ENCODE results near the gene SEMA5B. TPM values are rescaled to one million over a fixed set of nuclear protein-coding genes. Genes with fewer than 3 reads are reported as not detected.

SEMA5B gene
- total RNA-seq, 3 donors from 2014 or later, result 0.15 to 0.33 (median 0.32) TPM

DNA sequence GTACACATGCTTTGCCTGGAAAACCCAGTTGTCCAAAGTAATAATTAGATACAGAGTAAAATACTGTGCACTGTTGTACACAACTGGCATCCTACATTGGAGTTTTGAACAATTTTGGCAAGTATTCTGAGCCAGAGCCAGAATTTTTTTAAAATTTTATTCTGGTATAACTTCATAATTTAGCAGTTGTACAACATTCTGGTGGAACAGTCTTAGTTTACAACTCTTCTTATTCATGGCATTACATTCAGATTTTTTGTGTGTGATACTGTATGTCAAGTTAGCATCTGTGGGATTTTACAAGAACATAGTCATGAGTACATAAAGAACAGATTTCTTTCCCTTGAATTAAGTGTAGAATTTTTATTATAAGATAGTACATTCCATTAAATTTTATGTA is 165.2 kb downstream of the SEMA5B start:
- H3K4me3 ChIP-seq, result no peak overlapping the region
- no peak overlapping the region for H3K27ac ChIP-seq
- no peak for DNase-seq (ENCODE audit: low spot score in 2 of 2)
- no peaks in the 10 kb centered on the region for H3K27me3 ChIP-seq
- H3K4me1 ChIP-seq, result no peaks in the 10 kb centered on the region
- no peaks in the 10 kb centered on the region for H3K9me3 ChIP-seq
- H3K36me3 ChIP-seq, result no peaks in the 10 kb centered on the region
- intact Hi-C loops (cut with DNase I; ENCODE audit: low total_unique reads), result no loop called here
- TF ChIP-seq POLR2AphosphoS5 (IDR thresholded peaks at IDR 0.05), result no peak
- TF ChIP-seq, protein P1, sequence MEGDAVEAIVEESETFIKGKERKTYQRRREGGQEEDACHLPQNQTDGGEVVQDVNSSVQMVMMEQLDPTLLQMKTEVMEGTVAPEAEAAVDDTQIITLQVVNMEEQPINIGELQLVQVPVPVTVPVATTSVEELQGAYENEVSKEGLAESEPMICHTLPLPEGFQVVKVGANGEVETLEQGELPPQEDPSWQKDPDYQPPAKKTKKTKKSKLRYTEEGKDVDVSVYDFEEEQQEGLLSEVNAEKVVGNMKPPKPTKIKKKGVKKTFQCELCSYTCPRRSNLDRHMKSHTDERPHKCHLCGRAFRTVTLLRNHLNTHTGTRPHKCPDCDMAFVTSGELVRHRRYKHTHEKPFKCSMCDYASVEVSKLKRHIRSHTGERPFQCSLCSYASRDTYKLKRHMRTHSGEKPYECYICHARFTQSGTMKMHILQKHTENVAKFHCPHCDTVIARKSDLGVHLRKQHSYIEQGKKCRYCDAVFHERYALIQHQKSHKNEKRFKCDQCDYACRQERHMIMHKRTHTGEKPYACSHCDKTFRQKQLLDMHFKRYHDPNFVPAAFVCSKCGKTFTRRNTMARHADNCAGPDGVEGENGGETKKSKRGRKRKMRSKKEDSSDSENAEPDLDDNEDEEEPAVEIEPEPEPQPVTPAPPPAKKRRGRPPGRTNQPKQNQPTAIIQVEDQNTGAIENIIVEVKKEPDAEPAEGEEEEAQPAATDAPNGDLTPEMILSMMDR (IDR thresholded peaks at IDR 0.05), result no peak
- no peak for TF ChIP-seq POLR2A (IDR thresholded peaks at IDR 0.05)

Other genes starting within 250 kb of the SEMA5B start
- gene HSPBAP1, start 233.9 kb downstream of the SEMA5B start, total RNA-seq, result 10 to 100 TPM; 11.7 to 18.6 (median 15.7) TPM
- gene SLC49A4, start 232.7 kb downstream of the SEMA5B start, total RNA-seq, result 10 to 100 TPM; 14.1 to 17.7 (median 17.6) TPM
- gene PDIA5, start 39.3 kb upstream of the SEMA5B start, total RNA-seq, result 10 to 100 TPM; 10.7 to 26.5 (median 11.0) TPM
- 10 to 100 TPM; 28.5 to 45.2 (median 33.1) TPM for gene SEC22A, start 174.2 kb upstream of the SEMA5B start, total RNA-seq

Data from breast epithelium (tissue), 4 donors.